PFSK-1 (cell line): ENCODE data around the gene GRIA3.

ENCODE experiments used
- FOXP2 ChIP-seq: optimal IDR thresholded peaks from 2 replicates; pipeline ENCODE3; 2011; ENCODE audit warnings: borderline replicate concordance, control low read depth, inconsistent platforms; ENCODE audit not compliant: insufficient read depth; ENCODE audit errors: extremely low read length, extremely low read depth
- POLR2AphosphoS5 ChIP-seq: IDR thresholded peaks from 2 replicates; pipeline ENCODE4 v1.6.1; 2012; ENCODE audit warnings: low read depth, mild to moderate bottlenecking, control low read depth, low read length, moderate library complexity
- SIN3A ChIP-seq: IDR thresholded peaks from 2 replicates; pipeline ENCODE4 v1.6.1; 2012; ENCODE audit warnings: mild to moderate bottlenecking, low read length, moderate library complexity, borderline replicate concordance; ENCODE audit not compliant: insufficient read depth
- TAF1 ChIP-seq: IDR thresholded peaks from 2 replicates; pipeline ENCODE4 v1.6.1; 2012; ENCODE audit warnings: low read length, control low read depth, borderline replicate concordance; ENCODE audit not compliant: insufficient read depth
- TF ChIP-seq, protein P1 (sequence below), 2 experiments: IDR thresholded peaks; 2 replicates each; pipeline versions ENCODE4 v1.6.1 to v1.8.0; 2011 to 2012; ENCODE audit warnings: low read depth in 2 of 2, low read length in 2 of 2, control low read depth in 1 of 2, inconsistent platforms in 1 of 2, mild to moderate bottlenecking in 1 of 2, moderate library complexity in 1 of 2; ENCODE audit not compliant: insufficient read depth in 1 of 2

GRIA3 gene

GRCh38 chrX:123272630-123273029 lies 88.6 kb downstream of the GRIA3 start:
- no peak for TF ChIP-seq FOXP2
- TF ChIP-seq POLR2AphosphoS5: no peak
- TF ChIP-seq, protein P1, sequence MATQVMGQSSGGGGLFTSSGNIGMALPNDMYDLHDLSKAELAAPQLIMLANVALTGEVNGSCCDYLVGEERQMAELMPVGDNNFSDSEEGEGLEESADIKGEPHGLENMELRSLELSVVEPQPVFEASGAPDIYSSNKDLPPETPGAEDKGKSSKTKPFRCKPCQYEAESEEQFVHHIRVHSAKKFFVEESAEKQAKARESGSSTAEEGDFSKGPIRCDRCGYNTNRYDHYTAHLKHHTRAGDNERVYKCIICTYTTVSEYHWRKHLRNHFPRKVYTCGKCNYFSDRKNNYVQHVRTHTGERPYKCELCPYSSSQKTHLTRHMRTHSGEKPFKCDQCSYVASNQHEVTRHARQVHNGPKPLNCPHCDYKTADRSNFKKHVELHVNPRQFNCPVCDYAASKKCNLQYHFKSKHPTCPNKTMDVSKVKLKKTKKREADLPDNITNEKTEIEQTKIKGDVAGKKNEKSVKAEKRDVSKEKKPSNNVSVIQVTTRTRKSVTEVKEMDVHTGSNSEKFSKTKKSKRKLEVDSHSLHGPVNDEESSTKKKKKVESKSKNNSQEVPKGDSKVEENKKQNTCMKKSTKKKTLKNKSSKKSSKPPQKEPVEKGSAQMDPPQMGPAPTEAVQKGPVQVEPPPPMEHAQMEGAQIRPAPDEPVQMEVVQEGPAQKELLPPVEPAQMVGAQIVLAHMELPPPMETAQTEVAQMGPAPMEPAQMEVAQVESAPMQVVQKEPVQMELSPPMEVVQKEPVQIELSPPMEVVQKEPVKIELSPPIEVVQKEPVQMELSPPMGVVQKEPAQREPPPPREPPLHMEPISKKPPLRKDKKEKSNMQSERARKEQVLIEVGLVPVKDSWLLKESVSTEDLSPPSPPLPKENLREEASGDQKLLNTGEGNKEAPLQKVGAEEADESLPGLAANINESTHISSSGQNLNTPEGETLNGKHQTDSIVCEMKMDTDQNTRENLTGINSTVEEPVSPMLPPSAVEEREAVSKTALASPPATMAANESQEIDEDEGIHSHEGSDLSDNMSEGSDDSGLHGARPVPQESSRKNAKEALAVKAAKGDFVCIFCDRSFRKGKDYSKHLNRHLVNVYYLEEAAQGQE (IDR thresholded peaks at IDR 0.05; ENCODE audit: insufficient read depth in 1 of 2, low read depth in 2 of 2, low read length in 2 of 2): no peak
- no peak for TF ChIP-seq TAF1
- no peak for TF ChIP-seq SIN3A

DNA sequence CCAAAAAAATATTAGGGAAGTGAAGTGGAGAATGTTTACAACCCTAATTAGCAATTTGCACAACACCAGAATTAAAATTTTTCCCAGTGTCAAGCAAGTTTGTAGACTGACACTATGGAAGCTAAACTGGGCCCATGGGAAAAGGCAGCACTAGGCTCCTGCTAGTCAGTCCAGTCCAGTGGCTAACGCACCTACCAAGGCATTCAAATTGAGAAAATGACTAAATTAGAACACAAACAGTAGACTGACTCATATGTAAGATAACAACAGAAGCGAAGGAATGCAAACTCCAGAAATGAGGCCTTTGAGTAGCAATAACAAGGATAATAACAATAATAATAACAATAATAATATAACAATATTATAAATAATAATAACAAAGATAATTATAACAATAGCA lies 90.7 kb downstream of the GRIA3 start:
- TF ChIP-seq FOXP2 (no peak), TAF1 (no peak), POLR2AphosphoS5 (no peak), SIN3A (no peak)
- TF ChIP-seq, protein P1 (IDR thresholded peaks at IDR 0.05; ENCODE audit: insufficient read depth in 1 of 2, low read depth in 2 of 2, low read length in 2 of 2): no peak

DNA sequence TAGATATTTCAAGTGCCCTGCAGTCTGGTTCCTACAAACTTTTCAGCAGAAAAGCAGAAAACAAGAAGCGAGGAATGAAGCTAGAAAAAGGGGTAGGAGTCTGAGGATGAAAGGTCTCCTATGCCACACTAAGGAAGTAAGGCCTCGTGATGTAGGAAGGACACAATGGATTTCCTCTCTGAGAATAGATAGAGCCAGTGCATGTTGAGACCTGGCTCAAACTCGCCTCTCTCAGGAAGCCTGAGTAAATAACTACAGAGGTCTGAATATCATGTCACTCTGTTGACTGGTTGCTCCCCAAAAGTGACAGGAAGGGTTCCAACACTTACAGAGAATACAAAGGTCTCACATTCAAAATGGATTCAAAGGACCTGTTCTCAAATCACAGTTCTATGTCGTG lies 93.3 kb downstream of the GRIA3 start:
- no peak for TF ChIP-seq POLR2AphosphoS5
- no peak for TF ChIP-seq TAF1
- TF ChIP-seq, protein P1 (IDR thresholded peaks at IDR 0.05; ENCODE audit: insufficient read depth in 1 of 2, low read depth in 2 of 2, low read length in 2 of 2): no peak
- no peak for TF ChIP-seq SIN3A
- TF ChIP-seq FOXP2: no peak

DNA sequence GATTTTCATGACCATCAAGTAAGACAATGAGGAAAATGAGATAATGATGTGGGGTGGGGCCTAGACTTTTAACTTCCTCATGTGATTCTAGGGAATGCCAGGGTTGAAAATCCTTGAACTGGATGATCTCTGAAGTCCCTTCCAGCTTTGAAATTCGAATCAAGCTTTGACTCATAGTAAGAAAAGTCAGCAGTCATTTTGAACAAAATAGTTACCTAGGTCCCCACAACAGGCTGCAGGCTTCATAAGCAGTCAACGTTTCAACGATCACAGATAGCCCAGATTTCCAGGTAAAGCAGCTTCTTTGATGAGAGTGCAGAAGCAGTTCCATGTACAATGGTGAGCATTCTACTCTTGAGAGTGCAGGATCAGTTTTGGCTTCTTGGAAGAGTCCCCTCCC lies 93.7 kb downstream of the GRIA3 start:
- TF ChIP-seq TAF1 (no peak), POLR2AphosphoS5 (no peak), FOXP2 (no peak), SIN3A (no peak)
- TF ChIP-seq, protein P1 (IDR thresholded peaks at IDR 0.05; ENCODE audit: insufficient read depth in 1 of 2, low read depth in 2 of 2, low read length in 2 of 2): no peak

GRCh38 chrX:123282241-123282640 lies 98.2 kb downstream of the GRIA3 start:
- TF ChIP-seq SIN3A (no peak), POLR2AphosphoS5 (no peak), TAF1 (no peak), FOXP2 (no peak)
- TF ChIP-seq, protein P1 (IDR thresholded peaks at IDR 0.05; ENCODE audit: insufficient read depth in 1 of 2, low read depth in 2 of 2, low read length in 2 of 2): no peak
